SJCRH30 (cell line): Measurements from ENCODE around the gene OR11A1. TPM values are rescaled to one million over a fixed set of nuclear protein-coding genes. Genes with fewer than 3 reads are reported as not detected.

Experiments used
- DNase-seq, 2 experiments: peaks; one replicate each; pipeline ENCODE4 v3.0.0-alpha.2; 2015 to 2020
- H3K27ac ChIP-seq: fragments of 250-450 bp; sonication (Bioruptor Pico); 2 replicates; pipeline ENCODE4 v1.5.1; 2020; ENCODE audit warnings: mild to moderate bottlenecking, moderate library complexity
- H3K27me3 ChIP-seq: fragments of 250-450 bp; sonication (Bioruptor Pico); 2 replicates; pipeline ENCODE4 v1.5.1; 2020; ENCODE audit warnings: mild to moderate bottlenecking, moderate library complexity
- H3K36me3 ChIP-seq: fragments of 250-450 bp; sonication (Bioruptor Pico); 2 replicates; pipeline ENCODE4 v1.5.1; 2020; ENCODE audit warnings: mild to moderate bottlenecking, moderate library complexity
- H3K4me1 ChIP-seq: fragments of 250-450 bp; sonication (Bioruptor Pico); 2 replicates; pipeline ENCODE4 v1.5.1; 2020; ENCODE audit warnings: mild to moderate bottlenecking, moderate library complexity
- H3K4me3 ChIP-seq: fragments of 250-450 bp; sonication (Bioruptor Pico); 2 replicates; pipeline ENCODE4 v1.5.1; 2020; ENCODE audit warnings: mild to moderate bottlenecking, moderate library complexity
- H3K9me3 ChIP-seq: fragments of 250-450 bp; sonication (Bioruptor Pico); replicated peaks from 2 replicates; pipeline ENCODE4 v1.5.1; 2020; ENCODE audit warnings: mild to moderate bottlenecking, moderate library complexity
- total RNA-seq: library from RNA; depleted of rRNA; stranded (reverse); fragments of >200 nt; shearing (Covaris generic); gene quantifications from 2 replicates; pipeline ENCODE4 v1.2.3, GENCODE V29; 2014; rRNA removed

Gene OR11A1
- not detected in 2 replicates for total RNA-seq

DNA sequence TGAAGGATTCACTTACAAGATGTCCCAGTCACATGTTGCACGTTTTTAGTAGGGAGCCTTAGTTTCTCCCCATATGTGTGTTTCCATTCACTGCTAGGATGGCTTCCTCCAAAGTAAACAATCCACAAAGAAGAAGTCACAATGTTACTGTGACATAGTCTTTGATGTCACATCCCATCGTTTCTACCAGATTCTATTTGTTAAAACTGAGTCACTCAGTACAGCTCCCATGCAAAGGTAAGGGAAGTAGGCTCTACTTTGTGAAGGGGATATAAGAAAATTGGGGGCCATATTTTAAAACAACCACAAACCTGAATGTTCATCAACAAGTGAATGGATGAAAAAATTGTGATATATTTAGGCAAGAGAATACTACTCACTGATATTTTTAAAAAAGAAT, at the start of gene OR11A1, which contains the start of gene OR2H1:
Gene OR11A1, minus strand, starts transcription at position 101 of the 400 bp plus-strand sequence. CDS start 29,430 bp downstream, outside the sequence.
Gene OR2H1, plus strand, starts transcription at position 185 of the 400 bp plus-strand sequence. CDS start 4,615 bp downstream, outside the sequence.
- Histone ChIP-seq H3K36me3 (no peaks in the 10 kb centered on the region), H3K9me3 (no peaks in the 10 kb centered on the region), H3K27me3 (no peaks in the 10 kb centered on the region; the same call in 1 of the 2 replicates), H3K4me1 (no peaks in the 10 kb centered on the region), H3K4me3 (no peak within 1 kb of the TSS), H3K27ac (no peak within 1 kb of the TSS)
- no peak for DNase-seq

GRCh38 chr6:29506446-29507067, 49.7 kb upstream of the OR11A1 start:
- no peak overlapping the region for H3K4me3 ChIP-seq
- no peaks in the 10 kb centered on the region for H3K36me3 ChIP-seq
- H3K4me1 ChIP-seq, result no peaks in the 10 kb centered on the region
- DNase-seq, result no peak
- H3K27me3 ChIP-seq, result no peaks in the 10 kb centered on the region
- no peak overlapping the region for H3K27ac ChIP-seq
- H3K9me3 ChIP-seq, result no peaks in the 10 kb centered on the region

GRCh38 chr6:29505808-29506207, 48.9 kb upstream of the OR11A1 start:
- H3K4me3 ChIP-seq, result no peak overlapping the region
- DNase-seq, result no peak
- no peaks in the 10 kb centered on the region for H3K36me3 ChIP-seq
- H3K4me1 ChIP-seq, result no peaks in the 10 kb centered on the region
- no peaks in the 10 kb centered on the region for H3K27me3 ChIP-seq
- H3K9me3 ChIP-seq, result no peaks in the 10 kb centered on the region
- H3K27ac ChIP-seq, result no peak overlapping the region

DNA sequence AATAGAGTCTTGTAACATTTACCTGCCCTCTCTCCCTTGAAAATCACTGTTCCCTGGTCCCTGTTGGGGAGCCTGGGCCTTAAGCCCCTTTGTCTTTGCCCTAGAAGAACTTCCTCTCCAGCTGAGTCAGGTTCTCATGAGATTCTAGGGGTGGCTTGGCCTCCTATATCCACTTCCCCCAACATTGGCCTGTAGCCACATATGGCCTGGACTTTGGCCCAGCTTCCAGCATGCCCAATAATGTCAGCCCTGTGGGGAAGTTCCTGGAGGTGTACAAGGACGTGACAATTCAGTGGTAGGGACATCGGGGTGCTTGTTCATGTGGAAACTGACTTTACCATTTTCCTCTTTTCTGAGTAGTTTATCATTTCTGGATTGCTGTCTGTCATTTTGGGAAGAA, 48.1 kb upstream of the OR11A1 start:
- H3K4me1 ChIP-seq, result no peaks in the 10 kb centered on the region
- no peak for DNase-seq
- H3K27ac ChIP-seq, result no peak overlapping the region
- H3K9me3 ChIP-seq, result no peaks in the 10 kb centered on the region
- H3K36me3 ChIP-seq, result no peaks in the 10 kb centered on the region
- H3K27me3 ChIP-seq, result no peaks in the 10 kb centered on the region
- no peak overlapping the region for H3K4me3 ChIP-seq

DNA sequence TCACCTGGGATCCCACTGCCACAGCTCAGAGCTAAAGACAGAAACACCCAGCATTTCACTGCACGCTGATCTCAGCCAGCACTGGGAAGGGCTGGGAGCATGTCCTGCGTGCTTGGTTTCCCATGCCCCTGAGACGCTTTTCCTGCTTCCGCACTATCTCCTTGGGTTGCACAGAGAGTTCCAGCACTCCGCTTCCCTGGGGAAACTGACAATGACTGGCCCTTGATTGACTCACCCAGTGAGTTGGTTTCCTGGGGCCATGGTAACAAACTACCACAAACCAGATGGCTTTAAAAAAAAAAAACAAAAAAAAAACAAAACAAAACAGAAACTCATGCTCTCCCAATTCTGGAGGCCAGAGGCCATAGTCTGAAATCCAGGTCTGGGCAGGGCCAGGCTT, 45.7 kb upstream of the OR11A1 start:
- DNase-seq, result no peak
- Histone ChIP-seq H3K27ac (no peak overlapping the region), H3K27me3 (no peaks in the 10 kb centered on the region)

DNA sequence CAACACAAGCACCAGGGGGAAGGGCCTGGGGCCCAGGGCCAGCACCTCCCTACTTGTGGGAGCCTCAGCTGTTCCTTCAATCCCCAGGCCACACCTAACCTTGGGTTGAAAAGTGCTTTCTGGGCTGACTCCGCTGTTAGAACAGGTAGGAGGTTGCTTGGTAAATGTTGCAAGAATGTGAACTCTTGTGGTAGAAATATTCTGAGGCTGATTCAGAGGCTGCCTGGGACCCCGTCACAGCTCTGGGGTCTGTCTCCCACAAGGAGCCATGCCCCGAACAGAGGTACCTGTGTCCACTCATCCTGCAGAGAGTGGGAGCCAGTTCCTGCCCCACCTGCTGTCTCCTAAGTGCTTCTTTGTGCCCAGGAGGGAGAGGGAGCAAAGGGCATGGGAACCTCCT, 45.3 kb upstream of the OR11A1 start:
- Histone ChIP-seq H3K27me3 (no peaks in the 10 kb centered on the region), H3K4me1 (no peaks in the 10 kb centered on the region), H3K9me3 (no peaks in the 10 kb centered on the region), H3K27ac (no peak overlapping the region), H3K36me3 (no peaks in the 10 kb centered on the region), H3K4me3 (no peak overlapping the region)
- no peak for DNase-seq

More for the DNA sequence above, 45.7 kb upstream of the OR11A1 start:
- no peaks in the 10 kb centered on the region for H3K36me3 ChIP-seq
- H3K4me1 ChIP-seq, result no peaks in the 10 kb centered on the region
- no peak overlapping the region for H3K4me3 ChIP-seq
- no peaks in the 10 kb centered on the region for H3K9me3 ChIP-seq

- Histone ChIP-seq H3K4me3 (no peak overlapping the region), H3K27me3 (no peaks in the 10 kb centered on the region), H3K4me1 (no peaks in the 10 kb centered on the region), H3K9me3 (no peaks in the 10 kb centered on the region), H3K27ac (no peak overlapping the region), H3K36me3 (no peaks in the 10 kb centered on the region)
- DNase-seq, result no peak
These were observed 44.2 kb upstream of the OR11A1 start for GRCh38 chr6:29501106-29501505.

DNA sequence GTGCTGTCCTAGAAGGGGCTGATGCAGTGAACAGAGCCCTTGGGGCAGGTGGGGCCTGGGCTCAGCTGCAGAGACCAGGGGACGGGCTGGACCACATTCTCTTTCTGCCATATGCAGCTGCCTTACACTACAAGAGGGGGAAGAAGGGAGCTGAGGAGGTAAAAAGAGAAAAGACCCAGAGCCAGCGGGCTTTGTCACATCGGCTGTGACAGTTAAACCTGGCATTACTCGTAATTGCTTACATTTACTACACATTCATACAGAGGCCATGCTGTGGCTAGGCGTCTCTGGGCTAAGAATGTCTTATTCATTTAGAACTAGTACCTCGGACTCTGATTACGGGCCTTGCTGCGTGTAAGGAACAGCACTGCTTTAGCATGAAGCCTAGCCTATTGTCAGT, 43.7 kb upstream of the OR11A1 start:
- no peak overlapping the region for H3K4me3 ChIP-seq
- no peak overlapping the region for H3K27ac ChIP-seq
- H3K4me1 ChIP-seq, result no peaks in the 10 kb centered on the region
- DNase-seq, result no peak
- H3K27me3 ChIP-seq, result no peaks in the 10 kb centered on the region
- H3K36me3 ChIP-seq, result no peaks in the 10 kb centered on the region
- H3K9me3 ChIP-seq, result no peaks in the 10 kb centered on the region

DNA sequence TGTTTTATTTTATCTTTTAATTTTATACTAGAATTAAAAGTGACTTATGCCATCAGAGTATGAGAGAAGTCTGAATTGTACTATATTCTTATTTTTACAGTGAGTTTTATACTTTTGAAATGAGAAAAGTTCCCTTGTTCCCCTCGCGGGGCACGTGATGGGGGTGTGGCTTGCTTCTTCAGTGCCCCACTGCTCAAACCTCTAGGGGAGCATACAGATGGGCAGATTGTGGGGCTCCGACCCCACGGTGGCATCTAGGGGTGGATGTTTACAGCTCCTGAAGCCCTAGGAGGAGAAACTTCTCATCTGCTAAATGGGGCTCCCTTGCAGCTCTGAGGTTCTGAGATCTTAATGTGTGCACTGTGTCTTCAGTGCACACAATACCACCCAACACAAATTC, 42.8 kb upstream of the OR11A1 start:
- no peaks in the 10 kb centered on the region for H3K36me3 ChIP-seq
- H3K27me3 ChIP-seq, result no peaks in the 10 kb centered on the region
- no peaks in the 10 kb centered on the region for H3K9me3 ChIP-seq
- no peak overlapping the region for H3K27ac ChIP-seq
- no peaks in the 10 kb centered on the region for H3K4me1 ChIP-seq
- DNase-seq, result no peak
- H3K4me3 ChIP-seq, result no peak overlapping the region

DNA sequence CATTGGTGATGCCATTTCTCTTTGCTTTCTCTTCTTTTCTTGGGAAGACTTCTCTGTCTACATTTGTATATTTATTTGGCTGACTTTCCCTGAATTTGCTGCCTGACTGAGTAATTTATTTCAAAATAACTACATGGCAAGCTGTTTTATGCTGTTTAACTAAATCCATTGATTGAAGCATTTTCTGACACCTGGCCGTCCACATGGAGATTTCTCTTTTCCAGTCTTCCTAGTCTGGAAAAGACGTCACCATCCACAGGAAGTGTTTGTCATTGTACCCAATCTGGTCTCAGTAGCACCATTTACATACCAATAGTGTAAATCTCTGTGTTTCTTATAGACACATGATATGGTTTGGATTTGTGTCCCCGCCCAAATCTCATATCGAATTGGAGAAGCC, 40.1 kb upstream of the OR11A1 start:
- DNase-seq, result no peak
- Histone ChIP-seq H3K4me1 (no peaks in the 10 kb centered on the region), H3K27me3 (no peaks in the 10 kb centered on the region), H3K27ac (no peak overlapping the region), H3K4me3 (no peak overlapping the region), H3K36me3 (no peaks in the 10 kb centered on the region), H3K9me3 (no peaks in the 10 kb centered on the region)

DNA sequence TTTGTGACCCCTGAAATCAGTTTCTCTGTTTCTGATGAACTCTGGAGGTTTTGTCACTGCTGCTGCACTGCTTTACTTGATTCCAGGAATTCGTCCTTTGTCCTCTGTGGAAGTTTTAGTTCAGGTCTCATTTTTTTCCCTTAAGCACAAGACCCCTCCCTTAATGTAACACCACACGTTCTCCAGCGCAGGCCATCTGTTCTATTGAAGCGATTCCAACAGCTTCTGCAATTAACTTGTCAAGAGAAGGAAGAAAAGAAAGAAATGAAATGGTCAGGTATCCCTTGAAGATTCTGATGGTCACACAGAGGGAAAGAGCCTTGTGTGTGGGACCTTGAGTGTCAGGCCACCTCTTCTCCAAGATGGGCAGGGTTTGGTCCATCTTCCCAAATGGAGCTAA, 38.7 kb upstream of the OR11A1 start:
- Histone ChIP-seq H3K9me3 (no peaks in the 10 kb centered on the region), H3K27me3 (no peaks in the 10 kb centered on the region), H3K4me3 (no peak overlapping the region), H3K27ac (no peak overlapping the region), H3K4me1 (no peaks in the 10 kb centered on the region), H3K36me3 (no peaks in the 10 kb centered on the region)
- DNase-seq, result no peak

- Histone ChIP-seq H3K9me3 (no peaks in the 10 kb centered on the region), H3K36me3 (no peaks in the 10 kb centered on the region), H3K4me1 (no peaks in the 10 kb centered on the region), H3K4me3 (no peak overlapping the region), H3K27ac (no peak overlapping the region), H3K27me3 (no peaks in the 10 kb centered on the region)
- no peak for DNase-seq
These were observed 37.3 kb upstream of the OR11A1 start for GRCh38 chr6:29494131-29494530.

DNA sequence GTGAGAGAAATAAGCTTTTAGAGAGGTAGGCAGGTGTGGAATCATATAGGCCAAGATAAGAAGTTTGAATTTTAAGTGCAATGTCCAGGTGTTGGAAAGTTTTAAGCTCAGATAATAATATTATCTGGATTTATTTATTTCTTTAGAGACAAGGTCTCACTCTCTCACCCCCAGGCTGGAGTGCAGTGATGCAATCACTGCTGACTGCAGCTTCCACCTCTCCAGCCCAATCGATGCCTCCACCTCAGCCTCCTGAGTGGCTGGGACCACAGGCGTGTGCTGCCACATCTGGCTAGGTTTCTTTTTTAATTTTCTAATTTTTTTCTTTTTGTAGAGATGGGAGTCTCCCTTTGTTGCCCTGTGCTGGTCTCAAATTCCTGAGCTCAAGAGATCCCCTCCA, 36.4 kb upstream of the OR11A1 start:
- no peak overlapping the region for H3K27ac ChIP-seq

DNA sequence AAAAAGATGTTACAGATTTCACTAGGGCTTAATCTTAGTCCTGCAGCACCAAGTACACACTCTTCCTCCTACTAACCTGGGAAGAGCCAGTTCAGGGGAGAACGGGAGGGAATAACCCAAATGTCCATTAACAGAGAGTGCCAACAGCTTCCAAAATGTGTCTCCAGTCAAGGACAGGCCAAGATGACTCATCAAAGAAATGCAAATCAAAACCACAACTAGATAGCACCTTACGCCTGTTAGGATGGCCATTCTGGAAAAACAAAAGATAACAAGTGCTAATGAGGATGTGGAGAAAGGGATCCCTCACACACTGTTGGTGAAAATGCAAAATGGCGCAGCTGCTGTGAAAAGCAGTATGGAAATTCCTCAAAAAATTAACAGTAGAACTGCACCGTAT, 34.7 kb upstream of the OR11A1 start:
- Histone ChIP-seq H3K36me3 (no peaks in the 10 kb centered on the region), H3K27ac (no peak overlapping the region), H3K27me3 (no peaks in the 10 kb centered on the region), H3K4me3 (no peak overlapping the region), H3K9me3 (no peaks in the 10 kb centered on the region), H3K4me1 (no peaks in the 10 kb centered on the region)
- no peak for DNase-seq

More for the DNA sequence above, 36.4 kb upstream of the OR11A1 start:
- Histone ChIP-seq H3K9me3 (no peaks in the 10 kb centered on the region), H3K27me3 (no peaks in the 10 kb centered on the region), H3K4me3 (no peak overlapping the region), H3K36me3 (no peaks in the 10 kb centered on the region), H3K4me1 (no peaks in the 10 kb centered on the region)
- DNase-seq, result no peak

- DNase-seq, result no peak
- Histone ChIP-seq H3K36me3 (no peaks in the 10 kb centered on the region), H3K4me3 (no peak overlapping the region), H3K9me3 (no peaks in the 10 kb centered on the region), H3K27me3 (no peaks in the 10 kb centered on the region), H3K4me1 (no peaks in the 10 kb centered on the region), H3K27ac (no peak overlapping the region)
These were observed 33.7 kb upstream of the OR11A1 start for GRCh38 chr6:29490552-29490951.

DNA sequence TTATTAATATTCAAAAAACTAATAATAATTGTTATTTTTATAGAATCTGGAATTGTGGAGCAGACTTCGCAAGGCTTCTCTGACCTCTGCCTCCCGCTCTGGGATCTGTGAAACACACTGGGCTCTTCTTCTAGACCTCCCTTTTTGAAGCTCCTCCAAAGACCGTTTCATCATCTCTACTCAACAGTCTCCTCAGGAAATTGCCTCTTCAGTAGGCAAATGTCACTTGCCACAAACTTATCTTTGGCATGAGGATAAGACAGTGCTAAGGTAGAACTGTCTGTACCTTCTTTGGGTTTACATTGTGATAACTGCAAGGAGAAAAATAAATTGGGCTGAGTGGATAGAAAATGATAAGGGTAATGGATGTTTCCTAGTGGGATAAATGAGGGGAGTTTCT, 33.2 kb upstream of the OR11A1 start:
- DNase-seq, result no peak
- Histone ChIP-seq H3K27ac (no peak overlapping the region), H3K4me1 (no peaks in the 10 kb centered on the region), H3K27me3 (no peaks in the 10 kb centered on the region), H3K9me3 (no peaks in the 10 kb centered on the region), H3K4me3 (no peak overlapping the region), H3K36me3 (no peaks in the 10 kb centered on the region)
